Measurements from ENCODE around the gene TTC33. TPM values are rescaled to one million over a fixed set of nuclear protein-coding genes. Genes with fewer than 3 reads are reported as not detected.

Gene TTC33
- total and polyA plus RNA-seq, 2 experiments from 2014 or later: 8.0 to 9.0 TPM

DNA sequence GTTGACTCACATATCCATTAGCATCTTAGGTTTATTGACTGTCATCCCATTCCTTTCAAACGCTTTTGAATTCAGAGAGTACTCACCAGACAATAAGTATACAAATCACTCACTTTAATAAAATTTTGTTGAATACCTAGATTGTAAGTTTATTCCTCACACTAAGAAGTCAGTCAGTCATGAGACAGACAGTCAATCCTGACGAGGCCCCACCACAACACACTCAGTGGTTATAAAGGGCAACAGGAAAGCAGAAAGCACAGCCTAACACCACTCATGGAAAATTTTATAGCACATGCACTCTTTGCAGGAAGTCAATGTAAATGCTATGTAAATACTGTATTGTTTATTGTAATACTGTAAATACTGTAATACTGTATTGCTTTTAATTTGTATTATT is 252.3 kb downstream of the TTC33 start:
- H3K79me2 ChIP-seq (ENCODE audit: insufficient read depth): no peaks in the 10 kb centered on the region
- 72 to 78% methylated on average over 2 of the region's 2 CpGs for WGBS, 2 experiments (ENCODE audit: low coverage in 1 of 2, low lambda C conversion rate in 2 of 2, missing lambda C conversion rate in 2 of 2)
- no peaks in the 10 kb centered on the region for H3K4me1 ChIP-seq (ENCODE audit: insufficient read depth)
- H3K4me3 ChIP-seq: no peak overlapping the region
- DNase-seq: no peak
- H4K20me1 ChIP-seq (ENCODE audit: insufficient read depth): no peaks in the 10 kb centered on the region
- TF ChIP-seq EZH2phosphoT487 (IDR thresholded peaks at IDR 0.05; ENCODE audit: insufficient read depth, low read depth) (no peak), EZH2 (IDR thresholded peaks at IDR 0.05; ENCODE audit: insufficient read depth, poor library complexity, severe bottlenecking) (no peak)
- H3K9me2 ChIP-seq (ENCODE audit: insufficient read depth): no peaks in the 10 kb centered on the region
- no peaks in the 10 kb centered on the region for H3F3A ChIP-seq (ENCODE audit: insufficient read depth)
- H3K27me3 ChIP-seq (replicated peaks; ENCODE audit: insufficient read depth): no peaks in the 10 kb centered on the region
- no peak overlapping the region for H2AFZ ChIP-seq
- H3K27ac ChIP-seq: no peak overlapping the region
- no peak overlapping the region for H3K9ac ChIP-seq
- no peak overlapping the region for H3K4me2 ChIP-seq (ENCODE audit: unreplicated experiment)
- no peaks in the 10 kb centered on the region for H3K36me3 ChIP-seq (ENCODE audit: low read depth)
- no peaks in the 10 kb centered on the region for H3K9me3 ChIP-seq (ENCODE audit: low read depth)
- in situ Hi-C loops (cut with MboI): no loop called here

DNA sequence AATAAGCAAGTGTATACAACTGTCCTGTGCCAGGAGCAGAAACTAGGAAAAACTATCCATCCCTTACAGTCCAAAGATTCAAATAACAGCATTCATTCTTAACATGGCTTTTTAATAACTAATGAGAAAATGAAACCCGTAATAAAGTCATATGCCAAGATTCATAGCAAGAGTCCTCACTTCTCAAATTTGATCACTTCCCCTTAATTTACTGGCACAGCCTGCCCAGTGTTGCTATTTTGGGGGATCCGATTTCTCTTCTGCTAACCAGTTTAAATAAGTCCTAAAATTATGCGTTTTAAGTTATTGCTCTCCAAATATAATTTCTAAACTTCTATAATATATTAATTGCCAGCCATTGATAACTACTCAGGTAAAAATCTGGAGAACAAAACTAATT is 253.0 kb downstream of the TTC33 start:
- in situ Hi-C loops (cut with MboI): no loop called here
- no peak for DNase-seq
- WGBS, 2 experiments (ENCODE audit: low coverage in 1 of 2, low lambda C conversion rate in 2 of 2, missing lambda C conversion rate in 2 of 2): 74 to 81% methylated on average over 3 of the region's 3 CpGs

DNA sequence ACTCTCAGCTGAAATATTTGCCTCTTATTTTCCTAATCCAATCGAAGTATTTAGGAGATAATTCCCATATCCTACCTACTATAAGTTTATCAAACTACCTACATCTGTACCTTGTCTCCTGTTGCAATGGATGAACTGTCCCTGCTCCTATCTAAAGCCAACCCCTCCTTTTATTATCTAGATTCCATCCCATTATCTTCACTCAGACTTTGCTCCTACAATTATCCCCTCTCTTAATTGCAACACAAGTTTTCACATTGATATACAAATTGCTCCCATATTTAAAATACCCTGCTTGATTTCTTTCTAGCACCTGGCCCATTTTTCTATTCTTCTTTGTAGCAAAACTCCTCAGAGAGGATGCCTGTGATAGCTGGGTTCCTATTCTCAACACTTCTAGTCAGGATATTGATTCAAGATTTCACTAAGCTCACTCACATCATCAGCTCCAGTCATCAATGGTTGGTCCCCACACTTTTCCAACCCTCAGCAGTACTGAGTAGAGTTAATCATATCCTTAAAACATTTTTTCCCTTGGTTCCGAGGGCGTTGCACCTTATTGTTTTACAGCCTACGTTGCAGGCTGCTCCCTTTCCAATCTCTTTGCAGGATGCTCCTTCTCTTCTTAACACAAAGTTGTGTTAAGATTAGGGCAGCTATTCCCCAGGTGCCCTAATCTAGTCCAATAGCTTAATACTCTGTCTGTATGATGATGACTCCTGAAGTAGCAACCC is 253.9 kb downstream of the TTC33 start:
- H3K4me1 ChIP-seq (ENCODE audit: insufficient read depth): no peaks in the 10 kb centered on the region

More for the DNA sequence above, 253.0 kb downstream of the TTC33 start:
- Histone ChIP-seq H3K4me1 (ENCODE audit: insufficient read depth) (no peaks in the 10 kb centered on the region), H3K27ac (no peak overlapping the region), H3K79me2 (ENCODE audit: insufficient read depth) (no peaks in the 10 kb centered on the region), H3K27me3 (replicated peaks; ENCODE audit: insufficient read depth) (no peaks in the 10 kb centered on the region), H3K9ac (no peak overlapping the region), H3F3A (ENCODE audit: insufficient read depth) (no peaks in the 10 kb centered on the region), H4K20me1 (ENCODE audit: insufficient read depth) (no peaks in the 10 kb centered on the region), H3K9me3 (ENCODE audit: low read depth) (no peaks in the 10 kb centered on the region), H2AFZ (no peak overlapping the region), H3K9me2 (ENCODE audit: insufficient read depth) (no peaks in the 10 kb centered on the region), H3K36me3 (ENCODE audit: low read depth) (no peaks in the 10 kb centered on the region), H3K4me3 (no peak overlapping the region), H3K4me2 (ENCODE audit: unreplicated experiment) (no peak overlapping the region)
- TF ChIP-seq EZH2phosphoT487 (IDR thresholded peaks at IDR 0.05; ENCODE audit: insufficient read depth, low read depth): no peak
- no peak for TF ChIP-seq EZH2 (IDR thresholded peaks at IDR 0.05; ENCODE audit: insufficient read depth, poor library complexity, severe bottlenecking)

DNA sequence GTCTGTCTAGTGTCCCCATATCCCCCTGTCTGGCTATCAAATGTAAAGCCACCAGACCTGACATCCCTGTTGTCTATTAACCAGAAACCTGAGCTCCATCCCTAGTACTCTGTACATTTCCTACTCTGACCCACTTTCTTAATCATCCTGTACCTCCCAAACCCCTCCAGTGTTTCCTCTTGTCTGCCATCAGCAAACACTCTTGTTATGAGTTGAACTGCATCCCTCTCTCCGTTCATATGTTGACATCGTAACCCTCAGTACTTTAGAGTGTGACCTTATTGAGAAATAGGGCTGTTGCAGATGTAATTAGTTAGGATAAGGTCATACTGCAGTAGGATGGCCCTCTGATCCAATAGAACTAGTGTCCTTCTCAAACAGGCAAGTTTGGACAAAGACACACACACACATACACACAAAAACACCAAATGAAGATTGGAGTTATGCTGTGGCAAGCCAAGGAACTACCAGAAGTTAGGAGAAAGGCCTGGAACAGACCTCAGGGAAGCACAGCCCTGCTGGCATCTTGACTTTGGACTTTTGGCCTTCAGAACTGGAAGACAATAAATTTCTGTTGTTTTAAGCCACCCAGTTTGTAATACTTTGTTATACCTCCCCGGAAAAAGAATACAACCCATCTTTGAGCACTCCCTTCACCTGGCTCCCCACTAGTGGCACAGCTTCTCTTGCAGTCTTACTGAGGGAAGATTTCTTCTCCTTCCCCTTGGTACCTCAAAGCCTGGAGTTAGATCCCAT is 256.1 kb downstream of the TTC33 start:
- no peak overlapping the region for H3K9ac ChIP-seq
- H3K36me3 ChIP-seq (ENCODE audit: low read depth): no peaks in the 10 kb centered on the region
- H3K4me2 ChIP-seq (ENCODE audit: unreplicated experiment): no peak overlapping the region
- H3K27ac ChIP-seq: no peak overlapping the region
- H3K79me2 ChIP-seq (ENCODE audit: insufficient read depth): no peaks in the 10 kb centered on the region
- H3K27me3 ChIP-seq (replicated peaks; ENCODE audit: insufficient read depth): no peaks in the 10 kb centered on the region
- H3K9me3 ChIP-seq (ENCODE audit: low read depth): no peaks in the 10 kb centered on the region
- no peaks in the 10 kb centered on the region for H3F3A ChIP-seq (ENCODE audit: insufficient read depth)
- H3K4me3 ChIP-seq: no peak overlapping the region
- no peaks in the 10 kb centered on the region for H3K9me2 ChIP-seq (ENCODE audit: insufficient read depth)
- in situ Hi-C loops (cut with MboI): no loop called here
- TF ChIP-seq EZH2 (IDR thresholded peaks at IDR 0.05; ENCODE audit: insufficient read depth, poor library complexity, severe bottlenecking): no peak
- TF ChIP-seq EZH2phosphoT487 (IDR thresholded peaks at IDR 0.05; ENCODE audit: insufficient read depth, low read depth): no peak
- WGBS, 2 experiments (ENCODE audit: low coverage in 1 of 2, low lambda C conversion rate in 2 of 2, missing lambda C conversion rate in 2 of 2): 89 to 91% methylated on average over 3 of the region's 3 CpGs
- no peak overlapping the region for H2AFZ ChIP-seq
- H4K20me1 ChIP-seq (ENCODE audit: insufficient read depth): no peaks in the 10 kb centered on the region
- DNase-seq: no peak
- no peaks in the 10 kb centered on the region for H3K4me1 ChIP-seq (ENCODE audit: insufficient read depth)

More for the DNA sequence above, 253.9 kb downstream of the TTC33 start:
- H2AFZ ChIP-seq: no peak overlapping the region
- no peak overlapping the region for H3K9ac ChIP-seq
- TF ChIP-seq EZH2 (IDR thresholded peaks at IDR 0.05; ENCODE audit: insufficient read depth, poor library complexity, severe bottlenecking): no peak
- TF ChIP-seq EZH2phosphoT487 (IDR thresholded peaks at IDR 0.05; ENCODE audit: insufficient read depth, low read depth): no peak
- no peak overlapping the region for H3K4me3 ChIP-seq
- H3K79me2 ChIP-seq (ENCODE audit: insufficient read depth): no peaks in the 10 kb centered on the region
- H3K27ac ChIP-seq: no peak overlapping the region
- no peaks in the 10 kb centered on the region for H3K9me3 ChIP-seq (ENCODE audit: low read depth)
- no peak overlapping the region for H3K4me2 ChIP-seq (ENCODE audit: unreplicated experiment)
- no peaks in the 10 kb centered on the region for H3K36me3 ChIP-seq (ENCODE audit: low read depth)
- H3F3A ChIP-seq (ENCODE audit: insufficient read depth): no peaks in the 10 kb centered on the region
- in situ Hi-C loops (cut with MboI): no loop called here
- no peaks in the 10 kb centered on the region for H4K20me1 ChIP-seq (ENCODE audit: insufficient read depth)
- H3K27me3 ChIP-seq (replicated peaks; ENCODE audit: insufficient read depth): no peaks in the 10 kb centered on the region
- H3K9me2 ChIP-seq (ENCODE audit: insufficient read depth): no peaks in the 10 kb centered on the region
- 52 to 67% methylated on average over 4 of the region's 4 CpGs for WGBS, 2 experiments (ENCODE audit: low coverage in 1 of 2, low lambda C conversion rate in 2 of 2, missing lambda C conversion rate in 2 of 2)
- no peak for DNase-seq

Measured in GM23248 (cell line).